NCI-H526 treated with DMSO at 0.1 percent for 48 hours (cell line): ENCODE data around the gene DRD2.
"Not testable (repeated sequence)": the region's sequence is repeated elsewhere in the genome, so short reads cannot be mapped to it uniquely, and the experiment has no call there.

Experiments used
- DNase-seq: peaks from one replicate; lab custom pipeline; 2025; lab: John Stamatoyannopoulos, UW

The DRD2 gene

DNA sequence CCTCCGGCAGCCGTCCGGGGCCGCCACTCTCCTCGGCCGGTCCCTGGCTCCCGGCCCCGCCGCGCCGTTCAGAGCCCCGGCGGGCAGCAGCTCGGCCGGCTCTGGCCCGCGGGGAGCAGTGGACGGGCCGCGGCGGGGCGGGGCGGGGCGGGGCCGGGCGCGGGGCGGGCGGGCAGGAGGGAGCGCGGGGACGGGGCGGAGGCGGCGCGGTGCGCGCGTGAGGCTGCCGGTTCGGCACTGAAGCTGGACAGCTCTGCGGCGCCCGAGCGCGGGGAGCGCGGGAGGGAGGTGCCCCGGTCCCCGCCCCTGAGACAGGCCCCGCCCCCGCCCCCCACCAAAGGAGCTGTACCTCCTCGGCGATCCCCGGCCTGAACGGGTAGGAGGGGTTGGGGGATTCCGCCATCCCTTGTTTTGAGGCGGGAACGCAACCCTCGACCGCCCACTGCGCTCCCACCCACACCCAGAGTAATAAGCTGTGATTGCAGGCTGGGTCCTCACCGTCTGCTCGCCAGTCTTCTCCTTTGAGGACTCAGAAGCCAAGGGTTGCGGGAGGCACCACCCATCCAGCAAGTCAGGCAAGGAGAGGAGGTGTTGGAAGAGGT, at the start of gene DRD2:
Gene DRD2, minus strand, starts transcription at position 239 of the 602 bp plus-strand sequence. CDS start 50,747 bp downstream, outside the sequence.
- peak; percentile 50 for DNase-seq

DNA sequence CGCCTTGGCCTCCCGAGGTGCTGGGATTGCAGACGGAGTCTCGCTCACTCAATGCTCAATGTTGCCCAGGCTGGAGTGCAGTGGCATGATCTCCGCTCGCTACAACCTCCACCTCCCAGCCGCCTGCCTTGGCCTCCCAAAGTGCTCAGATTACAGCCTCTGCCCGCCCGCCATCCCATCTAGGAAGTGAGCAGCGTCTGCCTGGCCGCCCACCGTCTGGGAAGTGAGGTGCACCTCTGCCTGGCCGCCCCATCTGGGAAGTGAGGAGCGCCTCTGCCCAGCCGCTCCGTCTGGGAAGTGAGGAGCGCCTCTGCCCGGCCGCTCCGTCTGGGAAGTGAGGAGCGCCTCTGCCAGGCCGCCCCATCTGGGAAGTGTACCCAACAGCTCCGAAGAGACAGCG, 48.7 kb upstream of the DRD2 start:
- not testable (repeated sequence) for DNase-seq

DNA sequence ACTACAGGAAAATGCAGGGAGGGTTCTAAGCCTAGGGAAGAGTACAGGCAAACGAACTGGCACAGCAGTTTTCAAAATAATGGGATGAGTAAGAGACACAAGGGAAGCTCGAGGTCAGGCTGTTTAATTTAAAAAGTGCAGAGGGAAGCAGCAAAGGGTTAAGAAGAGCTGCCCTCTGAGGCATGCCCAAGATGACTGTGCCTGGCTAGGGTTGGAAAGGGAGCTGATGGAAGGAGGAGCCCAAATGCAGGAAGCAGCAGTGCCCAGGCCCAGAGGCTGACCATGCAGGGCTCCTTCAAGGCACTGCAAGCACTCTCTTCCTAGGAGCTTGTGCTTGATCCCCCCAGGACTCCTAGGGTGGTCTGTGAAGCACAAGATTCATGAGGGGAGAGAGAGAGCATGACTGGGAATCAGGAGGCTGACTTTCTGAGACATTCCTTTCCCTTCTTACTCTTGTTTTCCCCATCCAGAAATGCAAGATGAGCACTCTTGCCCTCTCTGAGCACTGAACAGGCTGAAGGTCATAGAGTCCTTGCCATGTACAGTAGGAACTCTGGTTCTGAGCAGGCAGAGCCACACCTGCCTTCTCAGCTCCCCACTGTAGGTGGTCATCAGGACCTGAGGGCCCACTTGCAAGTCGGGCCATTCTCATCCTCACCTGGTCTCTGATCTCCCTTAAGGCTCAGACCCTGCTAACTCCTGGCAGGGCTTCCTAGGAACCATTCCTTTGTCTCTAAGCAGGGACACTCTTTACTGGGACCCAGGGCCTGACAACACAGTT, 46.7 kb upstream of the DRD2 start:
- no peak for DNase-seq

DNA sequence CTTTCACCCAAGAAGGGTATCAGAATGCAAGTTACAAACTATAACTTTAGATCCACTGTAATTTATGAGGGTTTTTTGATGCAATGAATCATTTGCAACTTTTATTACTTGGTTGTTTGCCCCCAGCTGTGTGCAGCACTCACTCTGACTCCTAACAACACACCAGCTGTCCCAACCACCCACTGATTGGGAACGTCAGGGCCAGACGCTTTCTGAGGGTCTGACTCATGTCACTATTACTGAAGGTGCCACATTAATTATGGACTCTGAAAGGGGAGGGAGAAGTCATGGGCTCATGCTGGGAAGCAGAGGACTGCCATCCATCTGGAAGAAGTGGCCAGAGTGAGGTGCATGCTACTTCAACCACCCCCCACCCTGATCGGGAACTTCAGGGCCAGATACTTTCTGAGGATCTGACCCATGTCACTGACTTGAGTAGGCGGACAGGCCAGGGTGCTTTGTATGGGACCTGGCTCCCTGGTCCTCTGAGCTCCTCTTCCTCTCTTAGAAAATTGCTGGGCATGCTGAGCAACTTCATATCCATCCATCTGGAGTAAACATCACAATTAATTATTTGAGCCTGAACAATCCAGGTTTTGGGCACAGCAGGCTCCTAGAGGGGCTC, 44.9 kb upstream of the DRD2 start:
- no peak for DNase-seq

DNA sequence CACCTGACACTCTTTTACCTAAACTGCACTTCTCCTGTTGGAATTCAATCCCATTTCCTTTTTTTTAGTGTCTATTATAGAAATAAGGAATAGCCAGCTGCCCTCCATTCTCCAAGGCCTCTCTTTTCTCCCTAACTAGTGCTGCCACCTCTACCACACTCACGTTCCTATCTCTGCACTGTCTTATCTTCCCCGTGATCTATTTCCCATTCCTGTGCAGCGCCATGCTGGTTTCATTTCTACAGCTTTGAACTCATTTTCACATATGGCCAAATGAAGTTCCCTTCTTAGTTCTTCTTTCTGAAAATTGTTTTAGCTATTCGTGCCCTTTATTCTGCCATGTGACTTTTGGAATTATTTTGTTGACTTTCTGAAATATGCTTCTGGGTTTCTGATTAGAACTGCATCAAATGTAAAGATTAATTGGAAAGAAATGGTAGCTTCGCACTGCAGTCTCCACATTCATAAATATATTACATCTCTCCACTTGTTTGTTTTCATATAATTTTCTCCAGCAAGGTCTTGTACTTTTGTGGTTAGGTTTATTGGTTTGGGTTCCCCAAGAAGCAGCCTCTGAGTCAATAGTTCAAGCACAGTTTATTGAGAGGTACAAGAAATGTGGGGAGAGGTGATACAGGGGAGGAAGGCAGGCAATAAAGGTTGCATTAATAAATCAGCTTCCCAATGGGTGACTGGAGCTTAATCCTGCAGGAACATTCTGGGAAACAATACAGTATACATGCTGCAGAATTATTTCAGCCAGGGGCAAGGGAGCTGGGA, 43.7 kb upstream of the DRD2 start:
- DNase-seq: no peak

DNA sequence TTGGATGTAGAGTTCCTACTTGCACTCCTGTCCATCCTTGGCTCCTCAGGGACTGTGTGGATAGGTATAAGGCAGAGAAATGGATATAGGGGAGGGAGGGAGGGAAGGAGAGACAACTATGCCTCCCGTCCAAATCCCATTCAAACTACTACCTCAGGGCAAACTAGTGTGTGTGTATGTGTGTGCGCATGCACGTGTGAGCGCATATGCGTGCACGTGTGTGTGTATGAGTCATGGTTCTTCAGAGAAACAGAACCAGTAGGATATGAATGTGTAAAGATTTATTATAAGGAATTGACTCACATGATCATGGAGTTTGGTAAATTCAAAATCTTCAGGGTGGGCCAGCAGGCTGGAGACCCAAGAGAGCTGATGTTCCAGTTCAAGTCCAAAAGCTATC, 42.2 kb upstream of the DRD2 start:
- DNase-seq: no peak

DNA sequence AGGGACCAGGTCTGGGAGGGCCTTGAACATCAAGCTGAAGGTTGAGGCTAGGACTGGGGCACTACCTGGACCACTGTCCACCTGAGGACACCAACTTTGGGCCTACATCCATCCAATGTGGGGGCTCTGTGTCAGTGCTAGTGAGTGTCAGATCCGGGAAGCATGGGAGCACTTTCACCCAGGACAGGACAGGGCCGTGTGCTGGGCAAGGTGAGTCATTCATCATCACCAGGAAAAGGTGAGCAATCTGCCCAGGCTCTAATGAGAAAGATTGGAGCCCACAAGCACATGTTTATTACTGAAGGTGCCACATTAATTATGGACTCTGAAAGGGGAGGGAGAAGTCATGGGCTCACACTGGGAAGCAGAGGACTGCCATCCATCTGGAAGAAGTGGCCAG, 39.7 kb upstream of the DRD2 start:
- DNase-seq: no peak

DNA sequence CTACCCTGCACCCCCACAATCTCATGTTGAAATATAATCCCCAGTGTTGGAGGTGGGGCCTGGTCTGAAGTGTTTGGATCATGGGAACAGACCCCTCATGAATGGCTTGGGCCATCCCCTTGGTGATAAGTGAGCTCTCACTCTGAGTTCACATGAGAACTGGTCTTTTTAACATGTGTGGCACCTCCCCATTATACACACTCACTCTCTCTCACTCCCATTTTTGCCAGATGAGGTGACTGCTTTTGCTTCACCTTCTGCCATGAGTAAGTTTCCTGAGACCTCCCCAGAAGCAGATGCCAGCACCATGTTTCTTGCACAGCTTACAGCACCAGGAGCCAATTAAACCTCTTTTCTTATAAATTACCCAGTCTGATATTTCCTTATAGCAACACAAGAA, 32.1 kb upstream of the DRD2 start:
- no peak for DNase-seq

DNA sequence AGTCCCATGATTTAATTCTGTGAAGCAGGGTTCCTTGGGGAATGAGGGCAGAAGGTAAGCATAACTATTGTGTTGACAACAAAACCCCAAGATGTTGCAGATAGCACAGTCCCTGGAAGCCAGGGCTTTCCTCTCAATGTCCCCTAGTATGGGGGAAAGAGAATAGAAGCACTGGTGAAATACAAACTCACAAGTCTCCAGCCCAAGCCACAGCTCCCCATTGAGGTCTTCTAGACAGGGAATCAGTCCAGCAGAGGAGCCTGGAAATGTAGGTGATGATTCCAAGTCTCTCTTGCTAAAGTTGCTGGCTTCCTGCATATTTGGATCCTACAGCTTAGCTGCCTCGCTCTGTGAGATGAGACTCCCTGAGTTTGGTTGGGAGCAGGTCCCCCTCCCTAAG, 31.7 kb upstream of the DRD2 start:
- no peak for DNase-seq

DNA sequence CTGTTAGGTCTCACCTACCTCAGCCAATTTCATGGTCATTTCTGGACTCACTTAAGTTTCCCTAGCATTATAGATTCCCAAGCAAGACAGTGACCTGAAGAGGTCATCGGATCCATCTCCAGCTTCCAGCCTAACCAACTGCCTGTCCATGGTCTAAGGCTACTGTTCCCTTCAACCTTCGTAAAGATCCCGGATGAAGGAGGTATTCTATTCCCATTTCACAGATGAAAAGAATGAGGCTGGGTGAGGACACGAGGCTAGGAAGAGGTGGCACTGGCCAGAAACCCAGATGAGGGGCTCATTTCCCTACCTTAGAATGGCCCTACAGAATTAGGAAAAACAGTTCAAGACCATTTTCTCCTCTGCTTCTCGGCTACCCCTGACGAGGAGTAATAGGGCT, 31.3 kb upstream of the DRD2 start:
- no peak for DNase-seq

DNA sequence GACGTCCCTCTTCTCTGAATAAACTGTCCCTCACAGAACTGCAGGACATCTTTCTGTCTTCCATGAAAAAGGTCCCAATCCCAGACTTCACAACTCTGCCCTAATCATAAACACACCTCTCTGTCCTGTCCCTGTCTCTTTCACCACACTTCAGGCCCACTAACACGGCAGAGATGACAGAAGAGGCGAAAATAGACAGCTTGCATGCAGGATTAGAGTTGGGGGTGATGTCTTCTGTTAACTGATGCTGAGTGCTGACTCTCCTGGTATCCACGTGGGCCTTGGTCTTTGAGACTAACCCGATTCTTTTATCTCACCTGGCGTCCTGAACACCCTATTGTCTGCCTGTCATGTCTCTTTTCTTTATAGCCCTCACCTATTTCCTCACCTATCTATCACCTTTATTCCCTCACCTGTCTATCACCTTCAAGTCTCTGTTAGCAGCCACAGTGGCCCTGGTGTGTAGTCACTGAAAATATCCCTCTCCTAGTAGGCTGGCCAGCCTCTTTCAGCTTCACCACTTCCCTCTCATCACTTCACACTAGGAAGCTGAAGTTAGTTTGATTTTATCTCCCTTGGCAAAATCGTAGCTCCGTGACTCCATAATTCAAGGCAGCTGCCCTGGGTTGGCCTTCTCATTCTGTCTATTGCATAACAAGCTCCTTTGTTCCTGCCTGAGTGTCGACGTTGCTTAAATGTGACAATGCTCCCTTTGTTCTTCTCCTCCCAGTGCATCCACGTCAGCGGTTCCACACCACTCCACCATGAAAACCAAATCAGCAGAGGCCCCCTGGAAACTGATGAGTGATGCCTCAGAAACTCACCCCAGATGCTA, 30.6 kb upstream of the DRD2 start:
- DNase-seq: peak; percentile 100

DNA sequence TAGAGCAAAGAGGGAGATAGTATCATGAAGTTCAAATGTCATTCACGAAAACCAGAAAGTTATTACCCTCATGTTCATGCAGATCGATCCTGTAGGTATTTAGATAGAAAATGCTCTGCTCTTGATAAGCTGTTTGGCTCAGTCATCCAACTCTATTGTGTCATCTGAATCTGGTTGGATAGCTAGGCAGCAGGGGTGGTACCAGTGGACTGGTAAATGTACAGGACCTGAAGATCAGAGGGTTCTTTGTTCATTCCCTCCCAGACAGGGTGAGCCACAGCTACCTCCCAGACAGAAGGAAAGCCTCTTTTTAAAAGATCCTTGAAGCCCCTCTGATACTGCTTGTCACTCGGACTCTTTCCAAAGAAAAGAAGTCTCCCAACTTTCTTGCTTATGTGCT, 29.8 kb upstream of the DRD2 start:
- peak; percentile 90 for DNase-seq

DNA sequence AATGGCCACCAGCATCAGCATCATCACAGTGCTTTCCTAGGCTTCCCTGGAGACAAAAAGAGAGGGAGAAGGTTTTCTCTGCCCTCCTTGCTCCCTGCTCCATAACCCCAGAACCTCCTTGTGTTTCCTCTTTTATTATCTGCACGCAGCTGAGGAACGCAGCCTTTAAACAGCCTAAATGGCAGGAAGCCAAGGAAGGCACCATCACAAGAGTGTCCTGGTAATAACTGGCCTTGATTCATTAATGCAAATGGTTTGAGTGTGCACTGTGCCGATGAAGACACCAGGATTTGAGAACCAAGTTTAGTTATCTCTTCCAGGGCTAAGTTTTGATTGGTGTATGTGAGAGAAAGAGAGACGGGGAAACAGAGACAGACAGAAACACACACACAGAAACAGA, 29.4 kb upstream of the DRD2 start:
- DNase-seq: peak; percentile 93

DNA sequence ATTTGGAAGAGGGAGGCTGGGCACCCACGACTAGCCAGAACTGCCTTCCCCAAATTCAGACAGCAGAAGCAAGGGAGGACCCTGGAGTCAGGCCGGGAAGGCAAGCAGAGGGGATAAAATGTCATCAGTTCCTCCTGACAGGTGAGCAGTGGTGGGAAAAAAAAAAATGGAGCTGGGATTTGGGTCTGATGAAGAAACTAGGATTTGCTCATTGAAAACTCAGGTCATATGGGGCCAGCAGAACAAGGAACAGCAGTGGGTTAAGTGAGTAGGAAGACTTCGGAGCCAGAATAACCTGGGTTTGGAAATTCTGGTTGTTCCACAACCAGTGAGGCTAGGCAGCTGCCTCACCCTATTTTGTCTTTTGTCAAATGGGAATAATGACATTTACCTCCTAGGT, 28.9 kb upstream of the DRD2 start:
- no peak for DNase-seq

DNA sequence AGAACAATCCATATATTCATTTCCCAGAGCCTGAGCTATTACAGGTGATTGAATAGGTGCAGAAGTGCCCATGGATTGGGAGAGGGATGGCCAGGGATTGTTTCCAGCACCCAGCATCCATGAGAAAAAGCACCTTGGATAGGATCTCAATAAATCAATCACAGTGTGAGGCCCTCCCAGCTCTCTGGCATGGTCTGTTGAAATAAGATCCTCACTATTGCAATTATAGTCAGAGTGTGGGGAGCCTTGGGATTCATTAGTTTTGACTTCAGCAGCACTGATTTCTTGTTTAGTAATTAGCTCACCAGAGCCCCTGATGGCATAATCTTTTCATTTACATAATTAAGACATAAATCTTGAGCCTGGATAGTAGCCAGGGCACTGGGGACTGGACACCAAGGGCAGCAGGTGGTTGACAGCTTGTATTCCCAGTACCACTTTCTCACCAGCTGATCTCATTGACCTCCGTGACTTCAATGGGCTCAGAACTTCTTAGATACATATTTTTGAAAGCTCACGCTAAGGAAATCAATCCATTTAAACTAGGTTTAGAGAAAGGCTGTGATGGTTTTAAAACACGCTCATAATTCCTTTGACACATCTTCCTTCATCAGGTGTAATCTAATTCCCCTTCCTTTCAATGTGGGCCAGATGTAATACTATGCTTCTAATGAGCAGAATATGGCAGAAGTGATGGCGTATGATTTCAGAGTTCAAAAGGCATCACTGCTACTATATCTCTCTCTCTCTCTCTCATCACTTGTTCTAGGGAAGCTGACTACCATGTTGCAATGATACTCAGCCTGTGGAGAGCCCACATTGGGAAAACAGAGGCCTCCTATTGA, 22.1 kb upstream of the DRD2 start:
- DNase-seq: no peak

DNA sequence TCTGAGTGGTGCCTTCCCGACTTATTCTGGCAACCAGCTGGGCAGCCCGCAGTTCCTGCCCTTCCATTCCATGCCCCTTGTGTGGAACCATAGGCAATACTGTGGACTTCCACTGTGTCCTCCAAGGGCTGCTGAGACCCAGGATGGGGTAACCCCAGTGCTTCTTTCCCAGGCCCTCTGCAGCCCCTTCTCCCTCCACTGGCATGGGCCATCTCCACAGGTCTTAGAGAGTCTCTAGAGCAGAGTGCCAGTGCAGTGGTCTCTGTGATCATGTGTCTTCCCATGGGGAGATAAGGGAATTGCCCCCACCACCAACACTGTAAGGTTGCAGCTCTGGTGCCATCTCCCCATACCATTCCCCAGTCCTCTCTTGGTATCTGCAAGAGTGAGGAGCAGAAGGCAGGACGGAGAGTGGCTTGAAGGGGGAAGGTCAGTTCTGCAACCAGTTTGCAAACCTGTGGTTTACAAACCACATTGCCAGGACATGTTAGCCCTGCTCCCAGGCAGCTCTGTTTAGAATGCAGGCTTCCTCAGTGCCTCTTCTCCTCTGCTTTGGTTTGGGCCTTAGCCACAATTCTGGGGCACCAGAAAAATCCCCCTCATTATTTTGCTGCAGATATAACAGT, 20.9 kb upstream of the DRD2 start:
- no peak for DNase-seq

DNA sequence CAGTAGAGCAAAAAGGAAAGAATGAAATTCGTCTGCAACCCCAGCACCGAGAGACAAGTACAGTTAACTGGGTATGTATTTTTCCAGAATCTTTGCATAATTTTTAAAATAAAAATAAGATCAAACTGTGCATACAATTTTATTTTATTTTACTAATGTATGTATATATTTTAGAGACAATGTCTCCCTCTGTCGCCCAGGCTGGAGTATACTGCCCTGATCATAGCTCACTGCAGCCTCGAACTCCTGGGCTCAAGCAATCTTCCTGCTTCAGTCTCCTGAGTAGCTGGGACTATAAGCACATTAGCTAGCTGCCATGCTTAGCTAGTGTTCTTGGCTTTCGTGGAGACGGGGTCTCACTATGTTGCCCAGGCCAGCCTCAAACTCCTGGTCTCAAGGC, 18.8 kb upstream of the DRD2 start:
- no peak for DNase-seq

DNA sequence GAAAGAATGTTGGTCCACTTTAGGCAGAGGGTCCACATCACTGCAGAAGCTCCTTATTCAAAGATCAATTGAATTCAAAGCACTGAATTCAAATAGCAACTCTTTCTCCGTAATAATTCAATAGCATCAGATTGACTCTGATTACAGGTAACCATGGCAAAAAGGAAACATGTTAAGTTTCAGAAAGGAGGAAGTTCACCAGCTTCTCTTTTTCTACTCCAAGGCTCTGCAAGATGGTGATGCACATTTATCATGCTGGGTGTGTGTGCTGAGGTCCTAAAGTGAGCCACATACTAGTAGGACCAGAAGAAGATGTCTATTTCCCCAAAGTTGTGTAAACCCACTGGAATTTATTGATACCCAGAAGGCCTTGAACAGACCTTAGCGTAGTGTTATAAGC, 18.0 kb upstream of the DRD2 start:
- DNase-seq: no peak

DNA sequence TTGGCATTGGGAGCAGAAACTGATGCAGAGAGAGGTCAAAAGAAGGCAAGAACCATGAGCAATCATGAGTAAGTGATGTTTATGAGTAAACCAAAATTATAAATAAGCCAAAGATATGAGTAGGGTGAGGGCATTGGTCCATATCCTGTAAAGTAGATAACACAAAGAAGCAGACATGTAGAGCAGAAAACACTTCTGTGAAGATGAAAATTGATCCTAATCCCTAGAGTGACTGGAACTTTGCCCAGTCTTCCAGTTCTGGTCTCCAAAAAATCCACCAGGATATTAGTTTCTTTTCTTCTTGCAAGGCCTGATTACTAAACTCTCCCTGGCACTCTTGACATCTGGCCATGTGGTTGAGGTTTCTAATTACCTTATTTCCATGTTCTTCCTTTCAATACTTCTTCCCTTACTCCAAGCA, 13.7 kb upstream of the DRD2 start:
- DNase-seq: peak; percentile 38

DNA sequence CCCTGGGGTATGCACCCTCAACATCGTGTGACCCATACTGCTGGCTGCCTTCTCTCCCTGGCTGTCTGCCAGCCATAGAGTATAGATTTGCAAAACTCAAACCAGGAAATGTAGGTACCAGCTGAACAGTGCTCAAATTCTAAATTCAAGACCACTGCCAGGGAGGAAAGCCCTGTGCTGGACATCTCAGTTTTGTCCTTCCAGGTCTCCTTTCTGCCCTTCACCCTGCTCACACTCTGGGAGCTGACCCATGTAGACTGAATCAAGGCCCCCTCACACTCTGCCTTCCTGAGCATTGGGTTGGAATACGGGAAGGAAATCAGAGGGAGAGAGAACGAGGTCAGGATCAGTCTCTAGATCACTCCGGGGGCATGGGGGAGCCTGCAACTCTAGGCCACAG, 12.4 kb upstream of the DRD2 start:
- no peak for DNase-seq
